ENCODE data around the gene SPEN.
"Not testable (repeated sequence)": the region's sequence is repeated elsewhere in the genome, so short reads cannot be mapped to it uniquely, and the experiment has no call there.

The SPEN gene

DNA sequence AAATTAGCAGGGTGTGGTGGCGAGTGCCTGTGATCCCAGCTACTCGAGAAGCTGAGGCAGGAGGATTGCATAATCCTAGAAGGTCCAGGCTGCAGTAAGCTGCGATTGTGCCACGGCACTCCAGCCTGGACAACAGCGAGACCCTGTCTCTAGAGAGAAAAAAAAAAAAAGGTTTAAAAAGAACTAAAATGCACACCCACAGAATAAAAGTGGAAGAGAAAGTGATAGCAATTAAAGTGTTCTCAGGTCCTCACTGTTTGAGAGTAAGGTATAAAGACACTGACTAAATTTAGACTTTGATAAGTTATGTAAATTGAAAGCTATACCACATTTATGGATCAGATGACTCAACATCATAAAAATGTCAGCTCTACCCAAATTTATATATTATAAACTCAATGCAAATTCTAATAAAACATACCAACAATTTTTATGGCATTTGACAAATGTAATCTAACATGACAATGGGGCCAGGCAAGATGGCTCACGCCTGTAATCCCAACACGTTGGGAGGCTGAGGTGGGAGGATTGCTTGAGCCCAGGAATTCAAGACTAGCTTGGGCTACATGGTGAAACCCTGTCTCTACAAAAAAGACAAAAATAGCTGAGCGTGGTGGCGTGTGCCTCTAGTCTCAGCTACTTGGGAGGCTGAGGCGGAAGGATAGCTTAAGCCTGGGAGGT, 116.6 kb downstream of the SPEN start:
- no peak for DNase-seq

DNA sequence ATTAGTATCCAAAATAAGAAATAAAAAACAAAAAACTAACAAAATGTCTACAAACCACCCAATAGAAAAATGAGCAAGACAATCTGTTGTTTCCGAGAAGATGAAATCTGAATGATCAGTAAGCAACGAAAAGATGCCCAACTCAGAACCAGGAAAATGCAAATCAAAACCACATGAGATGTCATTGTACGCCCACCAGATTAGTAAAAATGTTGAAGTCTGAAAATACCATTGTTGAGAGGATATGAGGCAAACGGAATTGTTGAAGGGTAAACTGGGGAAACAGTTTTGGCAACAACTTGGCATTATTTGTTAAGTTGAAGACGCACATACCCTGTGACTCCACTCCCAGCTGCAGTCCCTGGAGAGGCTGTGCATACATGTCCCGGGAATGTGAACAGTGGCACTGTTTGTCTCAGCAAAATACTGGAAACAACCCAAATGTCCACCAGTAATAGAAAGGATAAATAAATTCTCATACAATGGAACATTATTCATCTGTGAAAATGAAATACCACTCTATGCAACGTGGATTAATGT, 117.8 kb downstream of the SPEN start:
- DNase-seq: no peak

DNA sequence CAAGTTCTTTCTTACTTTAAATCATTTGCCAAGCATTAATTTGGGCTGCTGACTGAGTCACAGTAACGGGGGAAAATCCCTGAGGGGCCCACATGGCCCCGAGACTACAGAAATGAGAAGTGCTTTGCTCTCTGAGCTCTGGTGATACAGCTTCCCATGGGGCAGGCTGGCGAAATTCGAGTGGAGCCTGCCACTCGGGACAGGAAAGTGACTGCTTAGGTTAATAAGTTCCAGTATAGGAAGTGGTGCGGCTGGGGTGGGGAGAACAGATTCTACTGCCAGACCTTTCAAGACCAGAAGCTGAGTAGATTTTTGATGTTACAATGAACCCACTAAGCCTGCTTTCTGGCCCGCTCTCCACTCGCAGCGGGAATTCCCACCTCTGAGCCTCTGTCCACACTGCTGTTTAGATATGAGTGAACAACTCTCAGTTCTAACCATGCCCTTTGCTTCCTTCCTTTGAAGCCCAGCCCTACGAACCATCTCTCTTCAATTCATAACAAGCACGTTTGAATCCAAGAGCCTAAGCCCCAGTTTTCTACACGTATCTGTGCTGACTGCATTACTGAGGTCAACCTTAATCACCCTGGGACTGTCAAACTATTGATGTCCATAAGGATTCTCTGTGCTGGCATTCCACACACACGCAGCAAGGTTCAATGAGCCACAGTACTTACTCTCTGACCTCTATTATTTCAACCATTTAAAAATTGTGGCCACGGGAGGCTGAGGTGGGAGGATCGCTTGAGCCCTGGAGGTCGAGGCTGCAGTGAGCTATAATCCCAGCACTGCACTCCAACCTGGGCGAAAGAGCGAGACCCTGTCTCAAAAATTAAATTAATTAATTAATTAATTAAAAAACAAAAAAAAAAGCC, 118.8 kb downstream of the SPEN start:
- no peak for DNase-seq

DNA sequence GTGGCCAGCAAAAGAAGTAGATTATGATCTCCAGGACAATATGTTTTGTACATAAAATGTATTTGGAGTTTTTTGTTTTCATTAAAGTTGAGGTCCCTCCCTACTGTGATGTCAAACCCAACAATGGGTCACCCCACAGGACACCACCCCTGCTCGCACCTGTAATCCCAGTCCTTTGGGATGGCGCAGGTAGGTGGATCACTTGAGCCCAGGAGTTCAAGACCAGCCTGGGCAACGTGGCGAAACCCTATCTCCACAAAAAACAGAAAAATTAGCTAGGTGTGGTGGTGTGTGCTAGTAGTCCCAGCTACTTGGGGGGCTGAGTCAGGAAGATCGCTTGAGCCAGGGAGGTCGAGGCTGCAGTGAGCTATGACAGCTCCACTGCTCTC, 119.4 kb downstream of the SPEN start:
- no peak for DNase-seq

DNA sequence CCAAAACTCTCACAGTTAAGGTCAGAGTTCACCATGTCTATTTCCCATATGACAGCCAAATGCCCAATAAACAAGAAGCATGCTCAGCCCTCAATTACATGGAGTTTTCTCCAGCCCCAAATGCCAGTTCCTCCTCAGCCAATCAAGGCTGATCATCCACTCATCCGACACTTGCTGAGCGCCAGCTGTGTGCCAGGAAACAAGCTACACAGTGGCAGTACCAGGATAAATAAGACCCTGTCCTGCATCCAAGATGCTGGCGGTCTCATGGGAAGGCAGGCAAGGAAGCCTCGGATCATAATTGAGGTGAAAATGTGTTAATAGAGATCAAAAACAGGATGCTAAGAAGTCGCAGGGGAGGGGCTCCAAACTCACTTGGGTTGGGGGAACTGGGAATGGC, 120.7 kb downstream of the SPEN start:
- DNase-seq: no peak

DNA sequence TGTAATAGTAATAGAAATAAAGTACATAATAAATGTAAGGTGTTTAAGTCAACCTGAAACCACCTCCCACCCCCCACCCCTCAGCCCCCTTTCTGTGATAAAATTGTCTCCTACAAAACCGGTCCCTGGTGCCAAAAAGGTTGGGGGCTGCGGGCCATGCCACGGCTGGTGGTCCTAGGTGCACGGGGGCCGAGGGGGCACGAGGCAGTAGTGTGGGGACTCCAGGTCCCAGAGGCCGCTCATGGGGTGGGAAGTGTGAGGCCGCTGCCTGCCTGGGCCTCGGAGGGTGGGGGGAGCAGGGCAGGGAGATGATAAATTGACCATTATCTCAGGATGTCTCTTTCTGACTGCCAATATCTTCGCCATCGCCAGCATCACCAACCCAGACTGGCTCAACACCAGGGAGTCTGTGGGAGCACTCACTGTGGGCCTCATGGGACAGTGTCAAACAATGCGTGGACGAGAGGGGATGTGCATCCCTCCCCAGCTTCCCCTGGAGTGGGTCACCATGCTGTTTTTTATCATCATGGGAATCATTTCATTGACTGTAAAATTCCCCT, 121.9 kb downstream of the SPEN start:
- no peak for DNase-seq

DNA sequence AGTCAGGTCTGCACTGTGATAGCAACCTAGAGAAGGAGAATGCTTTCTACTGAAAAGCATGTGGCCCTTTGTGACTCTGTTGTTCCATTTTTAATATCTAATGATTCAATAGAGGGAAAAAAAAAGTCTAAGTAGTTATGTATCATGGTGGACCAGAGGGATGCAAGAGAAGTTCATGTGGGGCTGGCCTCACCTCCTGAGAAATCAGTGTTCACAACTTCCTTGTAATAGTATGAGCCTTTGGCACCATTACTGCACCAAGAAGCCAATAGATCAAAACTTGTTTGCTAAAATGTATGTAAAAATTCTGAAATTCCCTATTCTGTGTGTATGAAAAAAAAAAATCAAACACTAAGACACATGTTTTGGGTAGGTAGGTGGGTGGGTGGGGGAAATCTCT, 123.4 kb downstream of the SPEN start:
- no peak for DNase-seq

DNA sequence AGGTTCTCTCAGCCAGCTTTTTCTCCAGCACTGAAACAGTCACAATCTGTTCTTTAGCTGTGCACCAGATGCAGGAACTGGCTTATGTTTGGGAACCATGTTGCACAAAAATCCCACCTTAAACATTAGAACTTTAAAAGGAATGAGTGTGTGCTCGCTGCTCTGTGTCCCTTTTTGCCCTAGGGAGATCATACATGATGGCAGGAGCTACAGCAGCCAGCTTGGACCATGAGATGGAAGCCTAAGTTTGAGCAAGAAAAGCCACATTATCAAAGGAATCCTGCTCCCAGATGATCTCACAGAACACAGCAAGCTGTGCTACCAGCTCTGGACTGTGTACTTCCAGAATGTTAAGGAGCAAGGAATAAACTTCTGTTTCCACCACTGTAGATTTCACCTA, 124.9 kb downstream of the SPEN start:
- DNase-seq: no peak

DNA sequence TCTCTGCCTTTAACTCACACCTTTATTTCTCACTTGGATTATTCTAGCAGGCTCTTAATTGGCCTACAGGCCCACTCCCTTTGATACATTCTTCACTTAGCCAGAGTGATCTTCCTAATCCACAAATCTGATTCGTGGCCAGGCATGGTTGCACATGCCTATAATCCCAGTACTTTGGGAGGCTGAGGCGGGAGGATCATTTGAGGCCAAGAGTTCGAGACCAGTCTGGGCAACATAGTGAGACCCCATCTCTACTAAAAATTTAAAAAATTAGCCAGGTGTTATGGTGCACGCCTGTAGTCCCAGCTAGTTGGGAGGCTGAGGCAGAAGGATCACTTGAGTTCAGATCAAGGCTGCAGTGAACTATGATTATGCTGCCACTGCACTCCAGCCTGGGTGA, 126.3 kb downstream of the SPEN start:
- DNase-seq: no peak

DNA sequence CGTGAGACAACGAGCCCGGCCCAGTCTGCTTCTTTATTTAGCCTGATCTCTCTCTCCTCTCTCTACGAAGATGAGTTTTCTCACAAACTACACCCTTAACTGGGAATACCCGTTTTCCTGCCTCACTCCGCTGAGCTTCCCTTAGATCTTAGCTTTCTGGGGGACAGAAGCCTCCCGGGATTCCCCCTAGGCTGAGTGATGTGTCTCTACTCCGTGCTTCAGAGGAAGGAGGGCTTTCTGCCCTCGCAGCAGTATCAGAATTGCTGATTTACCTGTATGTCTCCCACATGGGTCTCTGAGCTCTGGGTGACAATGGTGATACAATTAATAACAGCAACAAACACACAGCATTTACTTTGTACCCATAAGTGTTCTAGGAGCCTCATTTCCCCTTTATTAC, 127.3 kb downstream of the SPEN start:
- DNase-seq: no peak

DNA sequence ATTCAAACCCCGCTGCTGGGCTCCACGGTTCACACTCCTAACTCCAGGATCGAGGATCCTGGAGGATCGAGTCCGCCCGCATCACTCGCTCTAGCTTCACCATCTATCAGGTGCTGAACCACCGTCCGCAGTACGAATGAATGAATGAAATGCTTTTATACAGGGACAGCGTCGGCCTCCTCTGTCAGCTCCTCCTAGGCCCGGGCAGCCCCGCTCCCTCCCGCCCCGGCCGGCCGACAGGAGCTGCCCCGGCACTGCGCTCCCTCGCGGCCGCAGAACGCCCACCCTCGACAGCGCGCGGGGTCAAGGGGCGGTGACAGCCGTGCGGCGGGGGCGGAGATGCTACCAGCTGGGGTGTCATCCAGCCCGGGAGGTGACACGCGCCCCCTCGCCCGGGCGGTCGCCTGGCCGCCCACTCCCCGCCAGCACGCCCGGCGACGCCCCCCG, 127.9 kb downstream of the SPEN start:
- peak; percentile 29 to 73 (median 71) for DNase-seq

DNA sequence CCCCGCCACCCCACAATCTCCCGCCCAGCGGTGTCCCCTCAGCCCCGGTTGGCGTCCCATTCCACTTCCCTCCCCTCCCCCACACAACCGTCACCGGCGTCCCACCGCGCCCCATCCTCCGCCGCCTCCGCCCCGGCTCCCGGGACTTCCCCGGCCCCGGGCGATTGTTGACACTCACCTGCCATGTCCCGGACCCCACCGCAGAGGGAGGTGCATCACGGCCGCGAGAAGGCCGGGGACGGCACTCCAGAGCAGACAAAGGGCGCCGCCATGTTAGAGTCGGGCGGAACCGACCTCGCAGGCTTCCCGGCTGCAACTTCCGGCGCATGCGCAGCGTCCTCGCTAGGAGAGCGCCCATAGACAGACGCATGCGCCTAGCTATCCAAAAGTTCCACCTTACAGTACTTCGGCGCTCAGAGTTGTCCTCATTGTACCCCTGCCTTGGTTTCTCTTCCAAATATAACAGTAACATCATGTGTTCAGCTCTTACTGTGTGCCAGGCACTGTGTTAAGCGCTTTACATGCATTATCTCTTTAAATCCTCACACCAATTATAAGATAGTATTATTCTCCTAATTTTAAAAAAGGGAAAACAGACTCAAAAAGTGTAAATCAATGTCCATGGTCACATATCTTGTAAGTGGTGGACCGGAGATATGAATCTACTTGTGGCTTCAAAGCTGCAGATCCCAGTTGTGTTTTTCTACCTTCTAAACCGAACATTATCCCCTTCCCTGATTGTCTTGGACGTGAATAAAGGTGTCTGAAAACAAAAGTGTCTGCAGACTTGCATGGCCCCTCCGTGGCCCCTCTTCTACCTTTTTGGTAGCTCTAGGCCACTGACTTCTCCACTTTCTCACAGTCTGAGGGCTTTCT, 128.5 kb downstream of the SPEN start, which contains the start of gene ZBTB17:
Gene ZBTB17, minus strand, starts transcription at position 297 of the 876 bp plus-strand sequence. CDS start 27,606 bp downstream, outside the sequence.
- peak; percentile 88 to 95 (median 94) for DNase-seq

DNA sequence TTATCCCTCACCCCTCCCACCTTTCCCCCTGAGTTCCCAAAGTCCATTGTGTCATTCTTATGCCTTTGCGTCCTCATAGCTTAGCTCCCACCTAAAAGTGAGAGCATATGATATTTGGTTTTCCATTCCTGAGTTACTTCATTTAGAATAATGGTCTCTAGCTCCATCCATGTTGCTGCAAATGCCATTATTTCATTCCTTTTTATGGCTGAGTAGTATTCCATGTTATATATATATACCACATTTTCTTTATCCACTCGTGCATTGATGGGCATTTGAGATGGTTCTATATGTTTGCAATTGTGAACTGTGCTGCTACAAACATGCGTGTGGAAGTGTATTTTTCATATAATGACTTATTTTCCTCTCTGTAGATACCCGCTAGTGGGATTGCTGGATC, 130.4 kb downstream of the SPEN start:
- not testable (repeated sequence) for DNase-seq

DNA sequence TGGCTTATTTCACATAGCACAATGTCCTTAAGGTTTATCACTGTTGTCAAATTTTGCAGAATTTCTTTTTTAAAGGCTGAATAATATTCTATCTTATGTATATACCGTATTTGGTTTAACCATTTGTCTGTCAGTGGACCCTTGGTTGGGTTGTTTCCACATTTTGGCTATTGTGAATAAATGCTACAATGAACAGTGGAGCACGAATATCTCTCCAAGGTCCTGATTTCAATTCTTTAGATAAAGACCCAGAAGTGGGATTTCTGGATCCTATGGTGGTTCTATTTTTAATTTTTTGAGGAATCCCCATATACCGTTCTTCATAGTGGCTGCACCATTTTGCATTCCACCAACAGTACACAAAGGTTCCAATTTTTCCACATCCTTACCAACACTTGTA, 134.2 kb downstream of the SPEN start:
- no peak for DNase-seq

DNA sequence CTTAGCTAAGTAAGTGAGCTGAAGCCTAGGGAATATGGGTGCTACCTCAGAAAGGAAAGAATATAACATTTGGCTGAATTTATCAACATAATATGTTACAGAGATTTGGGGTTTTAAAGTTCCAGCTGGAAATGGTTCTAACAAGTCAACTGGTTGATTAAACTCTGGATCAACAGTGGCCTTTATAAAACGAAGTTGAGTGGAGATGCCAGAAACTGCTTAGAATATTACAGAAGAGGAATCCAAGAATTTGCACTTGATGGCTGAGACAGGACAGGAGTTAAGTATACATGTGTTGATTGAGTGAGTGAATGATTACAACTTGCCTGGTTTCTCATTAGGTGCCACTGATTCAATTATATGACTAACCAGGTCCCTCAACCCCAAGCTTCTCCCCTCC, 135.8 kb downstream of the SPEN start:
- DNase-seq: no peak

DNA sequence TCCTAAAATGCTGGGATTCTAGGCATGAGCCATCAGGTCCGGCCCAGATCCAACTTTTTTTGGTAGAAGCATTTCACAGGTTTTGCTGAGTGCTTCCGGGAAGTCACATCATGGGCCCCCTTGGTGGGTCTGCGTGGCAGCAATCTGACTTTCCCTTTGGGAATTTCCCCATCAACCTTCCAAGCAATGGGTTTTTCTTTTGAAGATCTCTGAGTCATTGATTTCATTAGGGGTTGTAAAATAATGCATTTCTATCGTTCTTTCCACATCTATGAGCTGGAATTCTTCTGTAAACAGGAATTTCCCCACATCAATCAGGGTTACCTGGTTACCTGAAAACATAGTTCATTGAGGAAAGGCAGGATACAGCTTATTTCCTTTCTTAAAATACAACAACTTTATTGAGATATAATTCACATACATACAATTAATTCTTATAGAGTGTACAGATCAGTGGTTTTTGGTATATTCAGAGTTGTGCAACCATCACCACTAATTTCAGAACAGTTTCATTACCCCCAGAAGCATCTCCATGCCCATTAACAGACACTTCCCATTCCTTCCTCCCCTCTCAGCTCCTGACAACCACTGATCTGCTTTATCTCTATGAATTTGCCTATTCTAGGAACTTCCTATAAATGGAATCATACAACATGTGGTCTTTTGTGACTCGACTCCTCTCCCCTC, 138.2 kb downstream of the SPEN start:
- no peak for DNase-seq

DNA sequence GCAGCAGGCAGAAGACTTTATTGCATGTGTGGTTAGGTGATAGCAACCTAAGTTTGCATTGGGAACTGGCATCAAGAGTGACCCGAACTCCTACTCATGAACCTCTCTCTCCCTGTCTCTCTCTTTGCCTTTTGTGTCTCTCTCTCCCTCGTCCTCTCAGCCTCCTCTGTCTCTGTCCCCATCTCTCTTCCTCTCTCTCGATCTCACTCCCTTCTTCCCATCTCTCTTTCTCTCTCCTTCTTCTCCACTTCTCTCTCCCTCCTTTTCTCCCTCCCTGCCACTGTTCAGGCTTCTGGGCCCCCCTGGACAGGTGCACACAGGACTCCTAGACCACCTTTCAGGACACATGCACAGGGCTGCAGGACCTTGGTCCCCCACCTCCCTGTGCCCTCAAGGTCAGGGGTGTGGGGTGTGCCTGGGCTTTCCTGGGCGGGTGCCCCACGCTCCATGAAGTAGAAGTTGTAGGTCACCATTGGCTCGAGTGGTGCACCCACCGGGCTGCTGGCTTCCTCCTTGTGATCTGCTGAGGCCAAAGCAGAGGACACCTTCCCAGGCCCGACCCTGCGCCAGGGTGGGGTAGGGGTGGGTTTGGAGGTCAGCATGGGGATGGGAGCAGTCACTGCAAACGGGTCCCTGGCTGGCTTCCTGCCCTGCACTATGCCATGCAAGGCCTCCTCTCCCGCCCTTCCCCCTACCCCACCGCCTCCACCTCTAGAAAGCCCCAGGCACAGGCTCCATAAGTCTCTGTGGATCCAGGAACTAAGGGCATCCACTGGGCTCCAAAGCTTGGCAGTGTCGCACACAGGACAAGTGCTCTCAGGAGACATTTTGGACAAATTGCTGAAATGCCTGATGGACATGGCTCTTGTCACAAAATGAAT, 141.6 kb downstream of the SPEN start:
- DNase-seq: no peak

DNA sequence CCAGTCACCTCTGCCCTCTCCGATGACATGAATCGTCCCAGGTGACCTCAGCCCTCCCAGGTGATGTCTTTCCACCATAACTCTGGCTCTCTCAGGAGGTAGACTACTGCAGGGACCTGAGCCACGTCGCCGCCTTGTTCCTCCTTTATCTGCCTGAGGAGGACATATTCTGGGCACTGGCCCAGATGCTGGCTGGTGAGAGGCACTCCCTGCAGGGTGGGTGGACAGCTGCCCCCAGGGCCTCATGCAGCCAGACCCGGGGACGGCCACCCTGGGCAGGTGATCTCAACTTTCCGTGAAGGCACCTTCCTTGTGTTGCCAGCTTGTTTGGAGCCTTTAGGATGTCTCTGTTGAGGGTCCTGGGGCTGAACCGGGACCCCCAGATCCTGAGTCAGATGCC, 142.3 kb downstream of the SPEN start:
- no peak for DNase-seq

Measured in NCI-H1417 (cell line).